ENCODE data around the gene AGBL5.
"Not testable (repeated sequence)": the region's sequence is repeated elsewhere in the genome, so short reads cannot be mapped to it uniquely, and the experiment has no call there.

AGBL5 gene

GRCh38 chr2:27094353-27094984 is 43.0 kb downstream of the AGBL5 start:
- DNase-seq, result no peak

GRCh38 chr2:27095427-27095744 is 43.9 kb downstream of the AGBL5 start:
- DNase-seq, result no peak

- DNase-seq, result peak; percentile 49
Measured at GRCh38 chr2:27095745-27096651, 44.5 kb downstream of the AGBL5 start.

GRCh38 chr2:27096748-27097297 is 45.4 kb downstream of the AGBL5 start:
- DNase-seq, result no peak

GRCh38 chr2:27097341-27097740 is 45.9 kb downstream of the AGBL5 start:
- no peak for DNase-seq

GRCh38 chr2:27099334-27099955 is 48.0 kb downstream of the AGBL5 start:
- no peak for DNase-seq

- DNase-seq, result no peak
Measured at GRCh38 chr2:27100036-27100435, 48.6 kb downstream of the AGBL5 start.

- no peak for DNase-seq
Measured at GRCh38 chr2:27102329-27102728, 50.9 kb downstream of the AGBL5 start.

GRCh38 chr2:27105981-27106380 is 54.5 kb downstream of the AGBL5 start:
- no peak for DNase-seq

GRCh38 chr2:27108221-27108620 is 56.8 kb downstream of the AGBL5 start:
- no peak for DNase-seq

- DNase-seq, result no peak
Measured at GRCh38 chr2:27109083-27109482, 57.6 kb downstream of the AGBL5 start.

- DNase-seq, result not testable (repeated sequence)
Measured at GRCh38 chr2:27110603-27111352, 59.3 kb downstream of the AGBL5 start.

GRCh38 chr2:27111392-27112078 is 60.1 kb downstream of the AGBL5 start:
- DNase-seq, result not testable (repeated sequence)

GRCh38 chr2:27115519-27115918 is 64.1 kb downstream of the AGBL5 start:
- DNase-seq, result no peak

- no peak for DNase-seq
Measured at GRCh38 chr2:27117995-27118524, 66.6 kb downstream of the AGBL5 start.

- DNase-seq, result no peak
Measured at GRCh38 chr2:27118525-27119329, 67.3 kb downstream of the AGBL5 start, which contains the start of gene CGREF1. CGREF1 (minus strand) TSS chr2:27119128; CDS start chr2:27104366, 14,762 bp downstream.

GRCh38 chr2:27119330-27119670 is 67.8 kb downstream of the AGBL5 start:
- DNase-seq, result not testable (repeated sequence)

Measured in activated naive CD4-positive, alpha-beta T cell treated with Interleukin-2 at 50 U/mL for 16 hours (primary cell).